Dendritic cell treated with granulocyte-macrophage colony-stimulating factor and Interleukin-4, amounts not matched to agents 40 ng/mL and 50 ng/mL, for 4 days (primary cell): ENCODE measurements around the gene HLA-A.

Experiments
- H3K27ac Mint-ChIP-seq: one replicate; pipeline ENCODE4 v1.8.0; 2022; ENCODE audit warnings: mild to moderate bottlenecking, mixed read lengths
- H3K27me3 Mint-ChIP-seq: one replicate; pipeline ENCODE4 v1.8.0; 2022; ENCODE audit warnings: mild to moderate bottlenecking, mixed read lengths
- H3K36me3 Mint-ChIP-seq: one replicate; pipeline ENCODE4 v1.8.0; 2022; ENCODE audit warnings: low read depth, mixed read lengths
- H3K4me1 Mint-ChIP-seq: one replicate; pipeline ENCODE4 v1.8.0; 2022; ENCODE audit warnings: low read depth, mixed read lengths
- H3K4me3 Mint-ChIP-seq: one replicate; pipeline ENCODE4 v1.8.0; 2022; ENCODE audit warnings: mild to moderate bottlenecking, moderate library complexity, mixed read lengths
- H3K9me3 Mint-ChIP-seq: one replicate; pipeline ENCODE4 v1.8.0; 2022; ENCODE audit warnings: mixed read lengths
- intact Hi-C: fragments of 100-400 bp; cut with micrococcal nuclease; formaldehyde crosslinking; loops from one replicate; pipeline ENCODE4 v1.15.0; 2022

HLA-A gene

DNA sequence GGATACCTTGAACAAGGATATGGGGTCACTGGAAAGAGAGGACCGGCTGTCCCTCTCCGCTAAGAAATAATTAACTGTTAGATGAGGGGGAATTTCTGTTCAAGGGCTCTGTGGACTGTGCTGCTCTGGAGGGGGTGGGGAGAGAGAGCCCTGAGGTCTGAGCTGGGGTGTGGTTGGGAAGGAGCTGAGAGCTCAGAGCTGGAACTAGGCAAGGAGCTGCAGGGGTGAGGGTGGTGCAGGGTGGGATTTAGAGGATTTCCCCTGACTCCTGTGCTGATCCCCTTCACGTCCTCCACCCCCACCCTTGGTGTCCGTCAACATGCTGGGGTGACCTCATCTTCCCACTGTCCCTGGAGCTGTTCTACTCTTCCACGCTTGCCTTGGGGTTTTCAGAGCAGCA is 52.5 kb downstream of the HLA-A start:
- intact Hi-C loops = no loop called here
- Mint-ChIP-seq H3K27me3 (peaks cover 31% of the 10 kb centered on the region), H3K4me3 (no peak overlapping the region), H3K36me3 (no peaks in the 10 kb centered on the region), H3K27ac (no peak overlapping the region), H3K4me1 (no peaks in the 10 kb centered on the region), H3K9me3 (no peaks in the 10 kb centered on the region)

DNA sequence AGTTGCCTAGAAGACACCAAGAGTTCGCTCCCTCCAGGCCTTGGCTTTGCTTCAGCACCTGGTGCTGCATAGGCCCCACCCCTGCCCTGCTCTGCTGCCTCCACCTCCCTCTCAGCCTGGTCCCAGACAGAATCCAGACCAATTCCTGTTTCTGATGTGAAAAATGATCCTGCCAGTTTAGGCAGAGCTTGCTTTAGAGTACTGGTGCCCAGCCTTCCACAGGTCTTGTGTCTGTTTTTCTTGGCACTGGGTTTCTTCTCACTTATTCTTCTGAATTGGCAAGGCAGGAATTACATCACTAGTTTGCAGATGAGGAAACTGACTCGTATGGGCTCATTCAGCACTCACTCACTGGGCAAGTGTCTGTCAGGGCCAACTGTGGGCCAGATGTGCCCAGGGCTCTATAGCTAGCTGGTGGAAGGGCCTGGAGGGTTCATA is 53.0 kb downstream of the HLA-A start:
- Mint-ChIP-seq H3K27ac (no peak overlapping the region), H3K4me1 (no peaks in the 10 kb centered on the region), H3K4me3 (no peak overlapping the region), H3K36me3 (no peaks in the 10 kb centered on the region), H3K9me3 (no peaks in the 10 kb centered on the region), H3K27me3 (peaks cover 31% of the 10 kb centered on the region)
- intact Hi-C loops = no loop called here
